Hepatocyte (in vitro differentiated cells): ENCODE results near the gene PTH1R.

Source experiments
- EZH2 ChIP-seq: fragments of 200-600 bp; sonication (generic); IDR thresholded peaks from 2 replicates; pipeline ENCODE4 v1.6.1; 2016; ENCODE audit warnings: antibody characterized with exemption, mild to moderate bottlenecking, borderline replicate concordance
- TF ChIP-seq, protein P1 (sequence below): fragments of 200-600 bp; sonication (generic); IDR thresholded peaks from 2 replicates; pipeline ENCODE4 v1.5.1; 2016; ENCODE audit warnings: antibody characterized with exemption, mild to moderate bottlenecking; ENCODE audit not compliant: poor library complexity

GRCh38 chr3:46922426-46922825, 44.9 kb downstream of the PTH1R start:
- no peak for TF ChIP-seq EZH2
- TF ChIP-seq, protein P1, sequence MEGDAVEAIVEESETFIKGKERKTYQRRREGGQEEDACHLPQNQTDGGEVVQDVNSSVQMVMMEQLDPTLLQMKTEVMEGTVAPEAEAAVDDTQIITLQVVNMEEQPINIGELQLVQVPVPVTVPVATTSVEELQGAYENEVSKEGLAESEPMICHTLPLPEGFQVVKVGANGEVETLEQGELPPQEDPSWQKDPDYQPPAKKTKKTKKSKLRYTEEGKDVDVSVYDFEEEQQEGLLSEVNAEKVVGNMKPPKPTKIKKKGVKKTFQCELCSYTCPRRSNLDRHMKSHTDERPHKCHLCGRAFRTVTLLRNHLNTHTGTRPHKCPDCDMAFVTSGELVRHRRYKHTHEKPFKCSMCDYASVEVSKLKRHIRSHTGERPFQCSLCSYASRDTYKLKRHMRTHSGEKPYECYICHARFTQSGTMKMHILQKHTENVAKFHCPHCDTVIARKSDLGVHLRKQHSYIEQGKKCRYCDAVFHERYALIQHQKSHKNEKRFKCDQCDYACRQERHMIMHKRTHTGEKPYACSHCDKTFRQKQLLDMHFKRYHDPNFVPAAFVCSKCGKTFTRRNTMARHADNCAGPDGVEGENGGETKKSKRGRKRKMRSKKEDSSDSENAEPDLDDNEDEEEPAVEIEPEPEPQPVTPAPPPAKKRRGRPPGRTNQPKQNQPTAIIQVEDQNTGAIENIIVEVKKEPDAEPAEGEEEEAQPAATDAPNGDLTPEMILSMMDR = no peak
